ENCODE results near the gene LDHA.

The LDHA gene

GRCh38 chr11:18394275-18394927, at the start of gene LDHA:
TSS of gene LDHA (plus strand) at chr11:18394563. CDS start at chr11:18396843, 2,280 bp downstream.
- DNase-seq (ENCODE audit: low read depth in 2 of 2), result peak; percentile 98 to 99

DNA sequence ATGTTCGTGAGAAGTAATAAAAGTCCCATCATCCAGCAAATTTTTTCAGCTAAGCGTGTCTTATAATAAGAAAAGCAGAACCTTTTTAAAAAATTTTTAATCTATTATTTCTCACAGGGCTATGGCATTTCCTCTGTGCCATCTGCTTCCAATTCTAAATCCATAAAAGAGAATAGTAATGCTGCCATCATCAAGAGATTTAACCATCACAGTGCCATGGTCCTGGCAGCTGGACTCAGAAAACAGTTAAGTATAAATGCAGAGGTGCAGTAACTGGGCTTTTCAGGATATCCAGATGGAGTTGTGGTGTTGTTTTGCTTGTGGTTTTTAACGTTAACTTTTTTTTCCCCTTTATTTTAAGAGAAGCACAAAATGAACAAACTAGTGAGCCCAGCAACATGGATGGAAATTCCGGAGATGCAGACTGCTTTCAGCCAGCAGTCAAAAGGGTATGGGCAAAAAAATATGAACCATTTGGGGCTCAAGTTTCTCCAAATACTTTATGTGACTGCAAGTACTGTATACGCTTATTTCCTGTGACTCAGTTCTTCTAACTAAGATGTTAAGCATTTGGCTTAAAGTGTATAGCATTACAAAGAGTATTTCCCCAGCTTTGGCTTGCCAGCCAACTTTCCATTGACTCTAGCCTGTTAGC, 46.8 kb upstream of the LDHA start:
- no peak for DNase-seq (ENCODE audit: low read depth in 2 of 2)

- DNase-seq (ENCODE audit: low read depth in 2 of 2), result no peak
Observed at GRCh38 chr11:18352581-18352980, 41.8 kb upstream of the LDHA start.

- DNase-seq (ENCODE audit: low read depth in 2 of 2), result no peak
Observed at GRCh38 chr11:18358646-18359045, 35.7 kb upstream of the LDHA start.

GRCh38 chr11:18361154-18361553, 33.2 kb upstream of the LDHA start:
- no peak for DNase-seq (ENCODE audit: low read depth in 2 of 2)

DNA sequence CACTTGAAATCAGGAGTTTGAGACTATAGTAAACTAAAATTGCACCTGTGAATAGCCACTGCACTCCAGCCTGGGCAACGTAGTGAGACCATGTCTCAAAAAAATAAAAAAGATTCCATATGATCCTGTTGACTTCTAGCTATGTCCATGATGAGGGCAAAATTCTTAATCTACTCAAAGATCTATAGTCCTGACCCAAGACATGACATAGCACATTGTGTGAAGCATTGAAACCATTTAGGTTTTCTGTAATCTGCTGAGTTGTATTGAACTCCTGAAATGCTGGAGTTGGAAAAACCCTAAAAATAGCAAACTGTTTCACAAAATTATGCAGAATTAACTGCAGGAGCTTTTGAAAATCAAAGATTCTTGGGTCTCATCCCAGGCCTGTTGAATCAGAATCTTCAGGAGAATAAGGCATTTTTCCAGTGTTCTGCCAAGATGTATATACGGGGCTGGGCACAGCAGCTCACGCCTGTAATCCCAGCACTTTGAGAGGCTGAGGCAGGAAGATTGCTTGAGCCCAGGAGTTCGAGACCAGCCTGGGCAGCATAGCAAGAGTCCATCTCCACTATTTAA, 29.8 kb upstream of the LDHA start:
- no peak for DNase-seq (ENCODE audit: low read depth in 2 of 2)

- no peak for DNase-seq (ENCODE audit: low read depth in 2 of 2)
Observed at GRCh38 chr11:18365741-18366140, 28.6 kb upstream of the LDHA start.

DNA sequence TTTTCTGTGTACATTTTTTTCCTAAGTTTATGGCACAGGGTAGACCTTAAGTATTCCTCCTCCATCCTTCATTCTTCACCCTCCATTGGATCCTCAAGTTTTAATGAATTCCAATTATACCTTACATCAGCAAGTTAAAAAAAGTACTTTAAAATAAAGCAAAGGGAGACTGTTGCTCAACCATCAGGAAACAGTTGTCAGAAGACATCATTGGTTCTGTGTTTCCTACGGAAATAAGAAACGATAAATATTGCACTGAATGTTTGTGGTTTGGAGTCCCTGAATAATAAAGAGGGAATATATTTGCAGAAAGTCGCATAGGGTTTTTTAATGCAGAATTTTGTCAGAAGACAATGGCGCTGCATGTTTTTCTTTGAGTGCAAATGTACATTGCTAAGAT, 28.1 kb upstream of the LDHA start:
- no peak for DNase-seq (ENCODE audit: low read depth in 2 of 2)

GRCh38 chr11:18367431-18367830, 26.9 kb upstream of the LDHA start:
- no peak for DNase-seq (ENCODE audit: low read depth in 2 of 2)

DNA sequence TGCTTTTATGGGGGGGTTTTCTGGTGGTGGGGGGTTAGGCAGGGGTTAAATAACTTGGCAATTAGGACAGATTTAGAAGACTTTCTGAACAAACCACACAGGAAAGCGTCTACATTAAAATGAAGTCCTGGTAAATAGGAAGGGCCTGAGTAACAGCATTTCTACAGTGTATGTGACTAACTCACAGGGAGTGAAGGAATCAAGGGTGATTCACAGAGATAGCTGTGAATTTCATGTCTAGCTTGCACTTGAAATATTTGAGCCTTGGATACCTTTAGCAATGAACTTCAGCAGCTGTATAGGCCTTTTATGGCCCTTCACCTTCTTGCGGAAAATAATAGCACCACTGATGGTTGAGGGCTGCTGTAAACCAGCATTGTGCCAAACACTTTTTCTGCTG, 26.1 kb upstream of the LDHA start:
- DNase-seq (ENCODE audit: low read depth in 2 of 2), result no peak

DNA sequence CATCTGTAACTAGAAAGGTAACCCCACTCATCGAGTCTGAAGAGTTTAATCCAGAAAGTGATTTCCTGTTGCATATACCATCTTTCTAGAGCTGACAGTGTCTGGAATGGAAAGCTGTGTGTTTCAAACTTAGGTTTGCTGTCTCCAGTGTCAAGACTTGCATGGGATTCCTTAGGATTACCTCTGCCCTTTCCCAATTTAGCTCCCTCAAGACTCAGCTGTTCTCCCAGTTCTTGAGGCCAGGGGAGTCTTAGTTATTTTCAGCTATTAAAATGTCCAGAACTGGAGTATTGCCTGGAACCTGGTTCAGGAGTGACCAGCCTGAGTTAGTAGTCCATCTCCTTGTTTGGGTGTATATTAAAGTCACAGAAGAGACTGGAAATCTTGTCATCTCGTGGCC, 25.0 kb upstream of the LDHA start:
- no peak for DNase-seq (ENCODE audit: low read depth in 2 of 2)

GRCh38 chr11:18371279-18371678, 23.1 kb upstream of the LDHA start:
- no peak for DNase-seq (ENCODE audit: low read depth in 2 of 2)

DNA sequence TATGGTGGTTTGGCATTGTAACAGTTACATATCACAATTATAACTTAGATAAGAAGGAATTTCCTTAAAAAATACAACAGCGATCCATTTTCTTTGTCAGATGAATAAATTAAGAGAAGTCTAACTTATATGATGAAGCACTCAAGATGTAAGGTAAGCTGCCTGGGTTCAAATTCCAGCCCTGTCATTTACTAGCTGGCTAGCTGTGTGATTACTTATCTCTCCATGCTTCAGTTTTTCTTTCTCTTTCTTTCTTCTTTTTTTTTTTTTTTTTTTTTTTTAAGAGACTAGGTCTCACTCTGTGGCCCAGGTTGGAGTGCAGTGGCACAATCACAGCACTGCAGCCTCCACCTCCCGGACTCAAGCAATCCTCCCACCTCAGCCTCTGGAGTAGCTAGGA, 22.2 kb upstream of the LDHA start:
- DNase-seq (ENCODE audit: low read depth in 2 of 2), result no peak

DNA sequence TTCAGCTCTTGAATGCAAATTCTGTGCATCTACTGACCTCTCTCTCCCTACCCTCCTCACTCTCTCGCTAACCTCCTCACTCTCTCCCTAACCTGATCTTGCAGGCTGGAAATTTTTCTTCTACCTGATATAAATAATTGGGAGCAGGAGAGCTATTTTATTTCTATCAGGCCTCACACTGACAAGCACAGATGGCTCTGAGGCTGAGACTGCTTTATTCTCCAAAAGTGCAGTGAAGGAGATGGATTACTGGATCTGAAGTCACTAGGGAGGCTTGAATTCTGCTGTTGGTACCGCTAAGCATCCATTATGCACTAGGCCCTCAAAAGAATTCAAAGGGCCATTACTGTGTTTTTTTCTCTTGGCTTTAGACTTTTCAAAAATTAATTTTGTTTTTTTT, 19.4 kb upstream of the LDHA start:
- DNase-seq (ENCODE audit: low read depth in 2 of 2), result no peak

- no peak for DNase-seq (ENCODE audit: low read depth in 2 of 2)
Observed at GRCh38 chr11:18375941-18376340, 18.4 kb upstream of the LDHA start.

DNA sequence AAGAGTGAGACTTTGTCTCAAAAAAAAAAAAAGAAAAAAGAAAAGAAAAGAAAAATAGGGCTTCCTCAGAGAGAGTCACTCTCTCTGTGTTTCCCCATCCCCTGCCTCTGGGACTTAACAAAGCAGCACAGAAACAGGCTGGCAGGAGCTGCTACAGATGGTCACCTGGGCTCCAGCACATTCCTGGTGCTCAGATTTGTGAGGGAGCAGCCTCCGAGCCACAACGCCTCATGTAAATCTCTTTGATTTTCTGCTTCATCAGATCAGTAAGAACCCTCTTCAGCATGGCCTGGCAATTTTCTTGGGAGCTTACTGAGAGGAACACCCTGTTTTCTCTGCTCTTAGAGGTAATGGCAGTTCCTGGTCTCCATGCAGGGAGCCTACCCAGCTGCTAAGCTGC, 15.2 kb upstream of the LDHA start:
- no peak for DNase-seq (ENCODE audit: low read depth in 2 of 2)

- DNase-seq (ENCODE audit: low read depth in 2 of 2), result peak in 1 of 2 donors; percentile 58
Observed at GRCh38 chr11:18383388-18384156, 10.8 kb upstream of the LDHA start.

- no peak for DNase-seq (ENCODE audit: low read depth in 2 of 2)
Observed at GRCh38 chr11:18384157-18384641, 10.2 kb upstream of the LDHA start.

DNA sequence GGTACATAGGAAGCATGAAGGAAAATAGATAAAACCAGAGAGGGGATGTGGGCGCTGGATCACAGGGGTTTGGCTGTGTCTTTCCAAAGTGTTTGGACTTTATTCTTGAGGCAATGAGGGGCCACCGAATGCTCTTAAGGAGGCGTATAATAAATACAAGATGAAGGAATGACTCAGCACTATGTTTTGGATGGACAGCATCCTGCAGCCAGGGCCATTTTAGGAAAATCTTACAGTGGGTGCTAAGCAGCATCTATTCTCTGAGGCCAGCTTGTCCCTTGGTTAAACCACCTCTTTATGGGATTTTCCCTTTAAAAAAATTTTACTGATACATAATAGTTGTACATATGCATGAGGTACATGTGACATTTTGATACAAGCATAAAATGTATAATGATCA, 4.3 kb upstream of the LDHA start:
- DNase-seq (ENCODE audit: low read depth in 2 of 2), result no peak

GRCh38 chr11:18392434-18393321, 1.7 kb upstream of the LDHA start:
- no peak for DNase-seq (ENCODE audit: low read depth in 2 of 2)

DNA sequence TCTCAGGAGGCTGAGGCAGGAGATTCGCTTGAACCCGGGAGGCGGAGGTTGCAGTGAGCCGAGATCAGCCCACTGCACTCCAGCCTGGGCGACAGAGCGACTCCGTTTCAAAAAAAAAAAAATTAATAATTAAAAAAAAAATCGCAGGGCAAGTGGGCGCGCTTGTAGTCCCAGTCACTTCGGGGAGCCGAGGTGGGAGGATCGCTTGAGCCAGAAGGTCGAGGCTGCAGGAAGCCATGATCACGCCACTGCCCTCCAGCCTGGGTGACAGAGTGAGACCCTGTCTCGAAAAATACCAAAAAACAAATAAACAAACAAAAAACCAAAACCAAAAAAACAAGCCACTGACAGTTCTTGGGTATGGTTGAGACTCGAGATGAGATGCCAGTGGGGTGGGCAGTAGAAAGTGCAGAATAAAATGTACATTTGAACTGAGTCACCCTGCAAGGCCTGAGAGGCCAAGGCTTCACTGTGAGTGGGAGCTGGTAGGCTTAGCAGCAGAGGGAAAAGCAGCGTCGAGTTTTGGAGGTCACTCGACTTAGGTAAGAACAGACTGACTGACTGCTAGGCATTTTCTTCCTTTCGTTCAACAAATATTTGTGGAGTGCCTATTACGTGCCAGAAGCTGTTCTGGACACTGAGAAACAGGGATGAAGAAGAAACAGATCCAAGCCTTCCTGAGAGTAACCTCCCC, 635 bp upstream of the LDHA start:
- DNase-seq (ENCODE audit: low read depth in 2 of 2), result no peak

All from activated CD8-positive, alpha-beta memory T cell treated with anti-CD3 and anti-CD28 coated beads for 4 hours (primary cell).